Measurements from ENCODE around the gene TBCD.

DNA sequence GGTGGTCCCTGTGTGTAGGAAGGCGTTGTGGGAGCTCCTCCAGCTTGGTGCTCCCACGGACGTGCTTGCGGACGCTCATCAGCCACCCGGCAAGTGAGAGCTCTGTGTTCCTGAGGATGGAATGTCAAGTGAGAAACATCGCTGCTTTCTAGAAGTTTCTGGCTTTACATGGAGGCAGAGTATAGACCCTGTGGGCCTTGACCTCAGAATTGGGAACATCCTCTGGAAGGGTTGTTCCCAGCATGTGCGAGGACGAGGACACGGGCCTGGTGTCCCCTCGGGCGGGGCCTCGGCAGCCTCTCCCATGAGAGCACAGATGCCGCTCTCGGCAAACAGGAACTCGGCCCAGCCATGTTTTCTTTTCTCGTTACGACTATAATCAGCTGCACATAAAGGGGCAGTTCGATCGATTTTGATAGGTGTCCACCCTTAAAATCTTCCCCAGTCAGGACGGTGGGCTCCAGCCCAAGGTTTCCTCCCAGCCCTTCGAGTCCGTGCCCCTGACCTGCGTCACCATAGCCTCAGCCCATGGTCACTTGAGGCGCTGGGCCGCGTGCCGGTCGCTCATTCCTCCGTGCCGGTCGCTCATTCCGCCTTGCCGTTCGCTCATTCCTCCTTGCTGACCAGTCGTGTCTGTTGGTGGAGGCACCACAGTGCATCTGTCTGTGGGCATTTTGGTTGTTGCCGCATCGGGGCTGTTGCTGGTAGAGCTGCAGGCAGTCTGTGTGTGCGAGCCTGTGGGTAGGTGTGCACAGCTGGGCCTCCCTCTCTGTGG is 179.2 kb downstream of the TBCD start:
- TF ChIP-seq POLR2A (IDR thresholded peaks at IDR 0.05): no peak
- TF ChIP-seq, protein P1, sequence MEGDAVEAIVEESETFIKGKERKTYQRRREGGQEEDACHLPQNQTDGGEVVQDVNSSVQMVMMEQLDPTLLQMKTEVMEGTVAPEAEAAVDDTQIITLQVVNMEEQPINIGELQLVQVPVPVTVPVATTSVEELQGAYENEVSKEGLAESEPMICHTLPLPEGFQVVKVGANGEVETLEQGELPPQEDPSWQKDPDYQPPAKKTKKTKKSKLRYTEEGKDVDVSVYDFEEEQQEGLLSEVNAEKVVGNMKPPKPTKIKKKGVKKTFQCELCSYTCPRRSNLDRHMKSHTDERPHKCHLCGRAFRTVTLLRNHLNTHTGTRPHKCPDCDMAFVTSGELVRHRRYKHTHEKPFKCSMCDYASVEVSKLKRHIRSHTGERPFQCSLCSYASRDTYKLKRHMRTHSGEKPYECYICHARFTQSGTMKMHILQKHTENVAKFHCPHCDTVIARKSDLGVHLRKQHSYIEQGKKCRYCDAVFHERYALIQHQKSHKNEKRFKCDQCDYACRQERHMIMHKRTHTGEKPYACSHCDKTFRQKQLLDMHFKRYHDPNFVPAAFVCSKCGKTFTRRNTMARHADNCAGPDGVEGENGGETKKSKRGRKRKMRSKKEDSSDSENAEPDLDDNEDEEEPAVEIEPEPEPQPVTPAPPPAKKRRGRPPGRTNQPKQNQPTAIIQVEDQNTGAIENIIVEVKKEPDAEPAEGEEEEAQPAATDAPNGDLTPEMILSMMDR (IDR thresholded peaks at IDR 0.05): no peak
